IMR-90 (cell line): ENCODE data around the gene COL1A1. TPM values are rescaled to one million over a fixed set of nuclear protein-coding genes. Genes with fewer than 3 reads are reported as not detected.
A peak's percentile ranks its signal among the peaks of the same experiment; 100 is the strongest.

Source experiments
- ATAC-seq: fragments of 200-7000 bp; cut with Tn5 transposase; 2 replicates; pipeline ENCODE4 v1.9.1; 2020; ENCODE audit warnings: low read depth, mild to moderate bottlenecking, moderate library complexity
- BruUV-seq: library from RNA; stranded (reverse); fragments of 400-500 nt; replicated peaks from 2 replicates; lab custom pipeline; 2021; lab: Mats Ljungman, UMichigan
- CTCF ChIA-PET: fragments of 300-600 bp; formaldehyde crosslinking; extraction: SDS; loops from one replicate; lab custom pipeline; 2021; ENCODE audit warnings: antibody characterized with exemption; lab: Yijun Ruan, JAX
- POLR2A ChIA-PET: fragments of 300-600 bp; sonication (Branson Sonifier 250); formaldehyde crosslinking; loops from one replicate; lab custom pipeline; 2022; ENCODE audit warnings: antibody characterized with exemption; ENCODE audit not compliant: unreplicated experiment; lab: Charles Lee
- DNase-seq: peaks from one replicate; pipeline ENCODE4 v3.0.0; 2013
- H2AFZ ChIP-seq: replicated peaks from 2 replicates; pipeline ENCODE3; 2013; ENCODE audit warnings: low read length, mild to moderate bottlenecking; ENCODE audit not compliant: poor library complexity
- H2AK5ac ChIP-seq: 2 replicates; pipeline ENCODE4 v1.6.1; 2013; ENCODE audit warnings: low read depth, low read length, inconsistent platforms
- H2AK9ac ChIP-seq: replicated peaks from 2 replicates; pipeline ENCODE3; 2013; ENCODE audit warnings: mild to moderate bottlenecking, low read depth, low read length, moderate library complexity; ENCODE audit not compliant: poor library complexity
- H2BK120ac ChIP-seq: 2 replicates; pipeline ENCODE4 v1.6.1; 2013; ENCODE audit warnings: low read depth, low read length, inconsistent platforms
- H2BK15ac ChIP-seq: 3 replicates; pipeline ENCODE4 v1.6.1; 2013; ENCODE audit warnings: low read depth, low read length, inconsistent platforms
- H2BK20ac ChIP-seq: 2 replicates; pipeline ENCODE4 v1.6.1; 2013; ENCODE audit warnings: low read depth, mild to moderate bottlenecking, inconsistent platforms, low read length, moderate library complexity
- H2BK5ac ChIP-seq: 2 replicates; pipeline ENCODE4 v1.6.1; 2013; ENCODE audit warnings: mild to moderate bottlenecking, low read depth, low read length, inconsistent platforms; ENCODE audit not compliant: poor library complexity, severe bottlenecking
- H3K14ac ChIP-seq: replicated peaks from 2 replicates; pipeline ENCODE4 v1.6.1; 2013; ENCODE audit warnings: low read depth, low read length, inconsistent platforms
- H3K18ac ChIP-seq: 2 replicates; pipeline ENCODE4 v1.6.1; 2013; ENCODE audit warnings: low read depth, low read length, control low read depth
- H3K23ac ChIP-seq: 2 replicates; pipeline ENCODE4 v1.6.1; 2013; ENCODE audit warnings: low read depth, low read length, inconsistent platforms
- H3K27ac ChIP-seq: 2 replicates; pipeline ENCODE4 v1.5.1; 2013; ENCODE audit warnings: mild to moderate bottlenecking, control low read depth, low read length; ENCODE audit not compliant: insufficient read depth
- H3K27me3 ChIP-seq: 2 replicates; pipeline ENCODE4 v1.6.1; 2013; ENCODE audit warnings: low read length; ENCODE audit not compliant: control insufficient read depth, insufficient read depth
- H3K36me3 ChIP-seq: 2 replicates; pipeline ENCODE4 v1.6.1; 2013; ENCODE audit warnings: low read length, mixed read lengths; ENCODE audit not compliant: control insufficient read depth, insufficient read depth
- H3K4ac ChIP-seq: 2 replicates; pipeline ENCODE4 v1.6.1; 2013; ENCODE audit warnings: low read depth, low read length, inconsistent platforms
- H3K4me1 ChIP-seq: 2 replicates; pipeline ENCODE4 v1.6.1; 2013; ENCODE audit warnings: low read length, mixed read lengths; ENCODE audit not compliant: control insufficient read depth, insufficient read depth
- H3K4me2 ChIP-seq: 2 replicates; pipeline ENCODE4 v1.6.1; 2013; ENCODE audit warnings: low read depth, mild to moderate bottlenecking, control low read depth, low read length, moderate library complexity
- H3K4me3 ChIP-seq: 2 replicates; pipeline ENCODE4 v1.5.1; 2013; ENCODE audit warnings: low read depth, mild to moderate bottlenecking, control low read depth, low read length, moderate library complexity; ENCODE audit not compliant: insufficient read depth
- H3K56ac ChIP-seq: 2 replicates; pipeline ENCODE4 v1.6.1; 2013; ENCODE audit warnings: low read length, inconsistent platforms; ENCODE audit not compliant: insufficient read depth; ENCODE audit errors: extremely low read depth
- H3K79me1 ChIP-seq, 2 experiments: 2 replicates each; pipeline ENCODE4 v1.6.1; 2013; ENCODE audit warnings: low read length in 2 of 2, inconsistent platforms in 1 of 2, low read depth in 1 of 2
- H3K9ac ChIP-seq: 2 replicates; pipeline ENCODE4 v1.6.1; 2013; ENCODE audit warnings: low read depth, low read length, control low read depth
- H3K9me1 ChIP-seq: 2 replicates; pipeline ENCODE4 v1.6.1; 2013; ENCODE audit warnings: low read length, inconsistent platforms; ENCODE audit not compliant: insufficient read depth
- H3K9me3 ChIP-seq: 2 replicates; pipeline ENCODE4 v1.6.1; 2013; ENCODE audit warnings: low read length; ENCODE audit not compliant: control insufficient read depth, insufficient read depth
- H4K20me1 ChIP-seq: 2 replicates; pipeline ENCODE4 v1.6.1; 2013; ENCODE audit warnings: low read length, inconsistent platforms; ENCODE audit not compliant: insufficient read depth
- H4K5ac ChIP-seq: 2 replicates; pipeline ENCODE4 v1.6.1; 2013; ENCODE audit warnings: mild to moderate bottlenecking, low read depth, low read length, control low read depth
- H4K8ac ChIP-seq, 2 experiments: 2 replicates each; pipeline ENCODE4 v1.6.1; 2013; ENCODE audit warnings: low read depth in 2 of 2, low read length in 2 of 2, control low read depth in 1 of 2, inconsistent platforms in 1 of 2
- H4K91ac ChIP-seq: 2 replicates; pipeline ENCODE4 v1.6.1; 2013; ENCODE audit warnings: low read depth, low read length, inconsistent platforms; ENCODE audit not compliant: insufficient read depth
- BHLHE40 ChIP-seq: fragments of 150-350 bp; IDR thresholded peaks from 2 replicates; pipeline ENCODE4 v1.6.1; 2016; ENCODE audit warnings: mild to moderate bottlenecking, low read depth, low read length
- FOS ChIP-seq: fragments of 150-350 bp; IDR thresholded peaks from 2 replicates; pipeline ENCODE4 v1.6.1; 2016; ENCODE audit warnings: low read depth, low read length
- POLR2A ChIP-seq: IDR thresholded peaks from 2 replicates; pipeline ENCODE4 v1.6.1; 2012; ENCODE audit warnings: mild to moderate bottlenecking, low read depth, low read length
- RFX5 ChIP-seq: IDR thresholded peaks from 2 replicates; pipeline ENCODE4 v1.8.0; 2012; ENCODE audit warnings: low read depth, mild to moderate bottlenecking, low read length, moderate library complexity
- SMC3 ChIP-seq: fragments of 150-350 bp; IDR thresholded peaks from 2 replicates; pipeline ENCODE4 v1.6.1; 2016; ENCODE audit warnings: low read depth, mild to moderate bottlenecking, antibody characterized with exemption, low read length, moderate library complexity
- WGBS, 2 experiments: methylation state at CpG; one replicate each; pipeline versions ENCODE4 v1.1.5 to v1.1.7; 2013; ENCODE audit warnings: missing lambda C conversion rate in 2 of 2; ENCODE audit not compliant: insufficient read length in 1 of 2; ENCODE audit errors: extremely low coverage in 2 of 2; 5-methylcytosine and 5-hydroxymethylcytosine counted together
- dilution Hi-C: fragments of 300-500 bp; cut with HindIII; formaldehyde crosslinking; loops from one replicate; pipeline ENCODE4 v1.14.3; 2018; ENCODE audit warnings: low sequenced_read_pairs; ENCODE audit not compliant: unreplicated experiment
- in situ Hi-C: fragments of 300-500 bp; cut with MboI; formaldehyde crosslinking; loops from 3 replicates; pipeline ENCODE4 v1.14.3; 2019; ENCODE audit warnings: low sequenced_read_pairs, inconsistent platforms, mixed read lengths
- intact Hi-C: fragments of 100-400 bp; cut with micrococcal nuclease; formaldehyde crosslinking; loops from 2 replicates; pipeline ENCODE4 v1.10.0; 2022
- polyA plus RNA-seq, 3 experiments: library from polyadenylated mRNA; depleted of rRNA; stranded (reverse); fragments of >200 nt; gene quantifications; 2 replicates each; pipeline ENCODE4 v1.2.3, GENCODE V29; 2012; ENCODE audit warnings: low replicate concordance in 1 of 3
- total RNA-seq: library from RNA; depleted of rRNA; stranded (reverse); fragments of >200 nt; gene quantifications from 2 replicates; pipeline ENCODE4 v1.2.3, GENCODE V29; 2012

COL1A1 gene
- total and polyA plus RNA-seq, 2 of the 4 experiments (the other 2 are of a cell fraction): 2,180 to 4,350 TPM

DNA sequence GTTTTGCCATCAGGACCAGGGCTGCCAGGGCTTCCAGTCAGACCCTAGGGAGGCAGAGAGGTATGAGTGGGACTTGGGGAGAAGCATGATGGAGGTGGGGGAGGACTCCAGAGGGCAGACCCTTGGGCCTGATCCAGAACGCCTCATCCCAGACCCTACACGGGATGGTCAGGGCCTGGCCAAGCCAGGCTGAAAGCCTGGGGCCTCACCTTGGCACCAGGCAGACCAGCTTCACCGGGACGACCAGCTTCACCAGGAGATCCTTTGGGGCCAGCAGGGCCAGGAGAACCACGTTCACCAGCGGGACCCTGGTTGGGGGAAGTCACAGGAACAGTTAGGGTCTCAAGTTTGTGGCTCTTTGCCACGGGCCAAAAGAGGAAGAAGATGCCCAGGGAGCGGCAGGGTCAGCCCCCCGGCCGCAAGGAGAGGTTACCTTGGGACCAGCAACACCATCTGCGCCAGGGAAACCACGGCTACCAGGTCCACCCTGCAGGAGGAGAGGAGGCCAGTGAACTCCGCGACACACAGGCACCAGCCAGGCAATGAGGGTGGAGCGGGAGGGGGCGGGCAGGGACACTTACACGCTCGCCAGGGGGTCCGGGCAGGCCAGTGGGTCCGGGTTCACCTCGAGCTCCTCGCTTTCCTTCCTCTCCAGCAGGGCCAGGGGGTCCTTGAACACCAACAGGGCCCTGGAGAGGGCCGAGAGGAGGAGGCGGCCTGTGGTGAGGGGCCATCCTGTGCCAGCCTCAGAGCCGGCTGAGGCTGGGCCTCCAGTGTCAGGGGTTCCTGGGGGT lies 7.1 kb downstream of the COL1A1 start (continued):
- no peak for TF ChIP-seq SMC3
- TF ChIP-seq FOS: no peak

DNA sequence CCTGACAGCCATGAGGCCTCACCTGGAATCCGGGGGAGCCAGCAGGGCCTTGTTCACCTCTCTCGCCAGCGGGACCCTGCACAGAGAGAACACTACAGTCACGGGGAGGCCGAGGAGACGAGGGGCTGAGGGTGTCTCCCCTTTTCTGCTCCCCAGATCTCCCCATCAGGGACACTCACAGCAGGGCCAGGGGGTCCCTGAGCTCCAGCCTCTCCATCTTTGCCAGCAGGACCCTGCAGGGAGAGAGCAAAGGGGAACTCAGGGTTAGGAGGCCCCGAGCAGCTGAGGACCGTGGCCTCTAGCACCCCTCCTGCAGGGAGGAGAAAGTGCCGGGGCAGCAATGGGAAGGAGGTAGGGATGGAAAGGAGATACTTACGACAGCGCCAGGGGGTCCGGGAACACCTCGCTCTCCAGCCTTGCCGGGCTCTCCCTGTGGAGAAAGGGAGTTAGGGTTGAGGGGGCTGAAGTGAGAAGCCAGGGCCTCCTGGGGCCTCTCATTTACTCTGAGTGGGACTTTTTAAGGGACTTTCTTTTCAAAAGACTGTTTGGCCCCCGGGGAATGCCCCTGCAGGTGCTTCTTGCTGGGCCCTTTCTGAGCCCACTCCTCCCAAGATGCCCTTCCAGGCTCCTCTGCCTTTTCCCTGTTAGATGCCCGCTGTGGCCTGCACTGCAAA lies 8.7 kb downstream of the COL1A1 start:
- Histone ChIP-seq H3K27me3 (no peaks in the 10 kb centered on the region), H3K4me2 (no peak overlapping the region), H3K9me3 (no peaks in the 10 kb centered on the region), H4K5ac (peak overlapping the region; percentile 83), H3K79me1 (peaks cover 12 to 97% of the 10 kb centered on the region in 2 experiments; a peak in 3 of 4 replicates), H4K20me1 (peaks cover 93% of the 10 kb centered on the region), H3K4me3 (no peak overlapping the region), H2AK9ac (peak overlapping the region; percentile 73), H3K4ac (peak overlapping the region; percentile 100), H3K9me1 (0 out of 2 replicates have a peak, but pooled peaks cover 3% of the 10 kb centered on the region), H2AFZ (peak overlapping the region; percentile 6), H3K4me1 (peaks cover 54% of the 10 kb centered on the region), H2BK15ac (no peak overlapping the region; the same call in 2 of the 3 replicates), H3K27ac (peak overlapping the region; percentile 99), H3K18ac (peak overlapping the region; percentile 93), H3K14ac (peak overlapping the region; percentile 91), H3K9ac (peak overlapping the region; percentile 58), H3K36me3 (peaks cover 99% of the 10 kb centered on the region), H2BK120ac (peak overlapping the region; percentile 72), H2BK20ac (0 out of 2 replicates have a peak overlapping the region, but pooled peaks have one; percentile 8), H2AK5ac (peak overlapping the region; percentile 93), H4K91ac (peak overlapping the region; percentile 83), H4K8ac (peak overlapping the region; percentile 65 to 86; a peak in 3 of 4 replicates), H2BK5ac (peak overlapping the region; percentile 99), H3K23ac (peak overlapping the region; percentile 91), H3K56ac (peak overlapping the region; percentile 88)
- intact Hi-C loops: no loop called here
- ChIA-PET CTCF (no interaction called here), POLR2A (interaction anchor here (0.9 to 3.6 kb wide), 3 partner anchors 8 to 19 kb away, joined by 3 to 17 read pairs (median 3); partner anchors contain the start of gene COL1A1)
- no TSS peak for BruUV-seq
- 88% methylated on average over 3 of the region's 16 CpGs; no CpG with 5 or more reads in 1 of the 2 experiments for WGBS, 2 experiments
- in situ Hi-C loops: no loop called here
- TF ChIP-seq RFX5 (no peak), POLR2A (peak; percentile 16; the same call in 1 of the 2 replicates), SMC3 (no peak), BHLHE40 (no peak)
- dilution Hi-C loops: no loop called here
- ATAC-seq (no peak), DNase-seq (no peak)
